Ishikawa (cell line): ENCODE data around the gene NDUFA13.

Source experiments
- CREB1 ChIP-seq: IDR thresholded peaks from 2 replicates; pipeline ENCODE4 v1.6.1; 2012; ENCODE audit warnings: low read depth
- EP300 ChIP-seq: IDR thresholded peaks from 2 replicates; pipeline ENCODE4 v1.6.1; 2012; ENCODE audit warnings: borderline replicate concordance
- FOXM1 ChIP-seq: IDR thresholded peaks from 2 replicates; pipeline ENCODE4 v1.6.1; 2012; ENCODE audit warnings: low read depth, borderline replicate concordance
- NFIC ChIP-seq: IDR thresholded peaks from 2 replicates; pipeline ENCODE4 v1.6.1; 2012
- REST ChIP-seq: IDR thresholded peaks from 2 replicates; pipeline ENCODE4 v1.6.1; 2012; ENCODE audit warnings: low read depth, mild to moderate bottlenecking
- TAF1 ChIP-seq: IDR thresholded peaks from 2 replicates; pipeline ENCODE4 v1.6.1; 2012; ENCODE audit warnings: low read depth, mild to moderate bottlenecking
- TCF12 ChIP-seq: IDR thresholded peaks from 2 replicates; pipeline ENCODE4 v1.6.1; 2012; ENCODE audit warnings: low read depth
- TEAD4 ChIP-seq: IDR thresholded peaks from 2 replicates; pipeline ENCODE4 v1.6.1; 2012
- YY1 ChIP-seq: IDR thresholded peaks from 2 replicates; pipeline ENCODE4 v1.6.1; 2012; ENCODE audit warnings: low read depth
- TF ChIP-seq, protein P1 (sequence below): IDR thresholded peaks from 2 replicates; pipeline ENCODE4 v1.6.1; 2012

DNA sequence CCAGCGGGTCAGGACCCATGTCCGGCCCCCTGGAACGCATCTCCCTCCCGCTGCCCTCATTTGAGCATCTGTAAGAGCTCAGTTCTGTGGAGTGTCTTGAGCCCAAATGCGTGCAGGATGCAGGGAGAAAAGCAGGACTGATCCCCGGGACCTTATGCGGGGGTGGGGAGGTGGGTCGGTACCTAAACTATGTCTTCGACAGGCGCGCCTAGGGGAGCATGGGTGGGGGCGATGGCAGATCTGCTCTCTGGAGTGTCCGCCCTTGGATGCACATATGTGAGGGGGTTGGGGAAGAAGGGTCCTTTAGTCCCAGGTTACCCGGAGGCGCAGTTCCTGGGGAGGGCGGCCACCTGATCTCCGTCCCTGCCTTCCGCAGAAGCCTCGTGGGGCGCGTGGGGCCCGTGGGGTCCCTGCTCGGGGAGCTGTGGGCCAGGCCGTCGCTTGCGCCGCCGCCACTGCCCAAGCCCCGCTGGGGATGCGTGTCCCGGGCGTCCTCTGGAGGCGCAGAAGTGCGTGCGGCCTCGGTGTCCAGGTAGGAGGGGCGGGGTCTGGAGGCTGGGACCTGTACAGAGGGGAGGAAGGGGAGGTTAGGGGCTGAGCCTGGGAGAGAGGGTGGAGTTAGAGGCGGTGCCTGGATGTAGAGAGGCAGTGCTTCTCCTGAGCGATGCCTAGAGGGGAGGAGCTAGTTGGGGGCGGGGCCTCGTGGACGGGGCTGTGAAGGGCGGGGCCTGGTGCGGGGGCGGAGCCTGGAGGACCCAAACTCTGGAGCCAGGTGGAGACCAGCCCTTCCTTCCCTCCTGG lies 24.9 kb downstream of the NDUFA13 start:
- TF ChIP-seq REST (no peak), CREB1 (no peak), EP300 (no peak), TEAD4 (no peak), YY1 (no peak), TCF12 (no peak; the same call in 1 of the 2 replicates), NFIC (no peak), FOXM1 (no peak), TAF1 (no peak)
- TF ChIP-seq, protein P1, sequence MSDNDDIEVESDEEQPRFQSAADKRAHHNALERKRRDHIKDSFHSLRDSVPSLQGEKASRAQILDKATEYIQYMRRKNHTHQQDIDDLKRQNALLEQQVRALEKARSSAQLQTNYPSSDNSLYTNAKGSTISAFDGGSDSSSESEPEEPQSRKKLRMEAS = 0 out of 2 replicates have a peak, but pooled peaks have one; percentile 44
